Measurements from ENCODE around the gene NEK5.
"Not testable (repeated sequence)": the region's sequence is repeated elsewhere in the genome, so short reads cannot be mapped to it uniquely, and the experiment has no call there.

The NEK5 gene

GRCh38 chr13:52092087-52092486, 36.8 kb downstream of the NEK5 start:
- no peak overlapping the region for H3K4me3 ChIP-seq
- DNase-seq (ENCODE audit: low spot score), result no peak
- no peak for TF ChIP-seq CTCF (IDR thresholded peaks at IDR 0.05)
- H3K27ac ChIP-seq, result no peak overlapping the region

GRCh38 chr13:52091473-52091872, 37.4 kb downstream of the NEK5 start:
- DNase-seq (ENCODE audit: low spot score), result no peak
- TF ChIP-seq CTCF (IDR thresholded peaks at IDR 0.05), result no peak

GRCh38 chr13:52085421-52085820, 43.5 kb downstream of the NEK5 start:
- H3K27ac ChIP-seq, result no peak overlapping the region
- no peak for DNase-seq (ENCODE audit: low spot score)
- no peak overlapping the region for H3K4me3 ChIP-seq
- TF ChIP-seq CTCF (IDR thresholded peaks at IDR 0.05), result no peak

More at GRCh38 chr13:52091473-52091872, 37.4 kb downstream of the NEK5 start:
- Histone ChIP-seq H3K27ac (no peak overlapping the region), H3K4me3 (no peak overlapping the region)

- H3K27ac ChIP-seq; H3K4me3 ChIP-seq; DNase-seq (ENCODE audit: low spot score): not testable (repeated sequence)
Observed at GRCh38 chr13:52084981-52085380, 43.9 kb downstream of the NEK5 start.

GRCh38 chr13:52082601-52083000, 46.3 kb downstream of the NEK5 start:
- H3K27ac ChIP-seq, result no peak overlapping the region
- H3K4me3 ChIP-seq, result no peak overlapping the region
- no peak for TF ChIP-seq CTCF (IDR thresholded peaks at IDR 0.05)
- DNase-seq (ENCODE audit: low spot score), result no peak

GRCh38 chr13:52079891-52080290, 49.0 kb downstream of the NEK5 start:
- not testable (repeated sequence) for DNase-seq (ENCODE audit: low spot score); H3K4me3 ChIP-seq

GRCh38 chr13:52070929-52071523, 57.8 kb downstream of the NEK5 start:
- no peak overlapping the region for H3K4me3 ChIP-seq
- H3K27ac ChIP-seq, result no peak overlapping the region
- no peak for DNase-seq (ENCODE audit: low spot score)
- no peak for TF ChIP-seq CTCF (IDR thresholded peaks at IDR 0.05)

More at GRCh38 chr13:52079891-52080290, 49.0 kb downstream of the NEK5 start:
- H3K27ac ChIP-seq, result not testable (repeated sequence)

- no peak overlapping the region for H3K4me3 ChIP-seq
- TF ChIP-seq CTCF (IDR thresholded peaks at IDR 0.05), result no peak
- DNase-seq (ENCODE audit: low spot score), result no peak
- H3K27ac ChIP-seq, result no peak overlapping the region
Observed at GRCh38 chr13:52067237-52067636, 61.6 kb downstream of the NEK5 start.
